ENCODE measurements around the gene SLX4IP. TPM values are rescaled to one million over a fixed set of nuclear protein-coding genes. Genes with fewer than 3 reads are reported as not detected.

The SLX4IP gene
- total RNA-seq, 1 experiment from 2014 or later: 6.4 TPM

DNA sequence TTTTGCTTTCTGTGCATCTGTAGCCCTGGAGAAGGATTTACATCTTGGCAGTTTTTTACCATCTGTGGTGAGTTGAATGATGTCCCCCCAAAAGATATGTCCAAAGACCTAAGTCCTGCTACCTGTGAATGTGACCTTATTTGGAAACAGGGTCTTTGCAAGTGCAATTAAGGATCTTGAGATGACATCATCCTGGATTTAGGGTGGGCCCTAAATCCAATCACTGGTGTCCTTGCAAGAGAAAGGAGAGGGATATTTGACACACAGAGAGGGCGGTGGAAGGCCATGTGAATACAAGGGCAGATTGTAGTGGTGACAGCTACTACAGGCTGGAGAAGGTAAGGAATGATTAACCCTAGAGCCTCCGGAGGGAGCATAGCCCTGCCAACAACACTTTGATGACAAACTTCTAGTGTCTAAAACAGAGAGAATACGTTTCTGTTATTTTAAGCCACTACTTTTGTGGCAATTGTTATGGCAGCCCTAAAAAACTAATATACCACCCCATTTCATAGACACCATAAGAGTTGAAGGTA lies 36.2 kb upstream of the SLX4IP start:
- H3K27ac ChIP-seq (ENCODE audit: low read length): no peak overlapping the region
- no peak overlapping the region for H3K4me3 ChIP-seq (ENCODE audit: low read length)
- no peak for TF ChIP-seq EZH2phosphoT487 (IDR thresholded peaks at IDR 0.05; ENCODE audit: borderline replicate concordance, low read length)
- TF ChIP-seq EZH2 (IDR thresholded peaks at IDR 0.05; ENCODE audit: low read length, unreplicated experiment): no peak
- TF ChIP-seq, protein P1, sequence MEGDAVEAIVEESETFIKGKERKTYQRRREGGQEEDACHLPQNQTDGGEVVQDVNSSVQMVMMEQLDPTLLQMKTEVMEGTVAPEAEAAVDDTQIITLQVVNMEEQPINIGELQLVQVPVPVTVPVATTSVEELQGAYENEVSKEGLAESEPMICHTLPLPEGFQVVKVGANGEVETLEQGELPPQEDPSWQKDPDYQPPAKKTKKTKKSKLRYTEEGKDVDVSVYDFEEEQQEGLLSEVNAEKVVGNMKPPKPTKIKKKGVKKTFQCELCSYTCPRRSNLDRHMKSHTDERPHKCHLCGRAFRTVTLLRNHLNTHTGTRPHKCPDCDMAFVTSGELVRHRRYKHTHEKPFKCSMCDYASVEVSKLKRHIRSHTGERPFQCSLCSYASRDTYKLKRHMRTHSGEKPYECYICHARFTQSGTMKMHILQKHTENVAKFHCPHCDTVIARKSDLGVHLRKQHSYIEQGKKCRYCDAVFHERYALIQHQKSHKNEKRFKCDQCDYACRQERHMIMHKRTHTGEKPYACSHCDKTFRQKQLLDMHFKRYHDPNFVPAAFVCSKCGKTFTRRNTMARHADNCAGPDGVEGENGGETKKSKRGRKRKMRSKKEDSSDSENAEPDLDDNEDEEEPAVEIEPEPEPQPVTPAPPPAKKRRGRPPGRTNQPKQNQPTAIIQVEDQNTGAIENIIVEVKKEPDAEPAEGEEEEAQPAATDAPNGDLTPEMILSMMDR (conservative IDR thresholded peaks at IDR 0.05; ENCODE audit: low read depth, low read length): no peak
- DNase-seq (no peak), ATAC-seq (no peak)
- H3K27me3 ChIP-seq (ENCODE audit: low read length): no peaks in the 10 kb centered on the region
- H4K20me1 ChIP-seq (ENCODE audit: low read length): no peaks in the 10 kb centered on the region
- intact Hi-C loops (cut with micrococcal nuclease): no loop called here
- H3K36me3 ChIP-seq (ENCODE audit: low read depth, low read length): no peaks in the 10 kb centered on the region
- no peaks in the 10 kb centered on the region for H3K9me3 ChIP-seq (ENCODE audit: low read length)
- POLR2A ChIA-PET (ENCODE audit: unreplicated experiment): no interaction called here
- H3K4me1 ChIP-seq (ENCODE audit: insufficient read depth, low read length): no peaks in the 10 kb centered on the region
- no TSS peak for BruUV-seq (replicated peaks)
- no peak overlapping the region for H3K9ac ChIP-seq (ENCODE audit: low read length)
- no peaks in the 10 kb centered on the region for H3K9me2 ChIP-seq (replicated peaks; ENCODE audit: low read length)
- CTCF ChIA-PET: no interaction called here
- H2AFZ ChIP-seq (ENCODE audit: low read length): no peak overlapping the region
- H3K79me2 ChIP-seq (ENCODE audit: low read length): no peaks in the 10 kb centered on the region
- H3F3A ChIP-seq (ENCODE audit: low read length, unreplicated experiment): no peaks in the 10 kb centered on the region
- no peak overlapping the region for H3K4me2 ChIP-seq (ENCODE audit: low read length)

GRCh38 chr20:10402938-10403608 lies 32.0 kb upstream of the SLX4IP start:
- H3F3A ChIP-seq (ENCODE audit: low read length, unreplicated experiment): no peaks in the 10 kb centered on the region
- BruUV-seq (replicated peaks): no TSS peak
- H3K9me2 ChIP-seq (replicated peaks; ENCODE audit: low read length): no peaks in the 10 kb centered on the region
- no peak overlapping the region for H3K9ac ChIP-seq (ENCODE audit: low read length)
- H3K4me1 ChIP-seq (ENCODE audit: insufficient read depth, low read length): no peaks in the 10 kb centered on the region
- H4K20me1 ChIP-seq (ENCODE audit: low read length): no peaks in the 10 kb centered on the region
- H3K79me2 ChIP-seq (ENCODE audit: low read length): no peaks in the 10 kb centered on the region
- DNase-seq (no peak), ATAC-seq (no peak)
- ChIA-PET POLR2A (ENCODE audit: unreplicated experiment) (no interaction called here), CTCF (no interaction called here)
- intact Hi-C loops (cut with micrococcal nuclease): no loop called here
- H3K4me3 ChIP-seq (ENCODE audit: low read length): no peak overlapping the region
- peaks cover 13% of the 10 kb centered on the region; the same call in 1 of the 2 replicates for H3K36me3 ChIP-seq (ENCODE audit: low read depth, low read length)
- TF ChIP-seq EZH2phosphoT487 (IDR thresholded peaks at IDR 0.05; ENCODE audit: borderline replicate concordance, low read length) (no peak), EZH2 (IDR thresholded peaks at IDR 0.05; ENCODE audit: low read length, unreplicated experiment) (no peak)
- H3K9me3 ChIP-seq (ENCODE audit: low read length): no peaks in the 10 kb centered on the region
- no peak overlapping the region for H3K4me2 ChIP-seq (ENCODE audit: low read length)
- H3K27ac ChIP-seq (ENCODE audit: low read length): no peak overlapping the region
- no peak overlapping the region for H2AFZ ChIP-seq (ENCODE audit: low read length)
- H3K27me3 ChIP-seq (ENCODE audit: low read length): no peaks in the 10 kb centered on the region

GRCh38 chr20:10404023-10404628 lies 31.0 kb upstream of the SLX4IP start:
- ChIA-PET CTCF (no interaction called here), POLR2A (ENCODE audit: unreplicated experiment) (no interaction called here)
- intact Hi-C loops (cut with micrococcal nuclease): no loop called here
- H3K4me3 ChIP-seq (ENCODE audit: low read length): no peak overlapping the region
- H3K36me3 ChIP-seq (ENCODE audit: low read depth, low read length): peaks cover 13% of the 10 kb centered on the region; the same call in 1 of the 2 replicates
- no peaks in the 10 kb centered on the region for H4K20me1 ChIP-seq (ENCODE audit: low read length)
- H3K27me3 ChIP-seq (ENCODE audit: low read length): no peaks in the 10 kb centered on the region
- no peaks in the 10 kb centered on the region for H3K4me1 ChIP-seq (ENCODE audit: insufficient read depth, low read length)
- no peaks in the 10 kb centered on the region for H3K9me2 ChIP-seq (replicated peaks; ENCODE audit: low read length)
- no peak overlapping the region for H3K4me2 ChIP-seq (ENCODE audit: low read length)
- H3K9me3 ChIP-seq (ENCODE audit: low read length): no peaks in the 10 kb centered on the region
- no peaks in the 10 kb centered on the region for H3F3A ChIP-seq (ENCODE audit: low read length, unreplicated experiment)
- TF ChIP-seq EZH2 (IDR thresholded peaks at IDR 0.05; ENCODE audit: low read length, unreplicated experiment) (no peak), EZH2phosphoT487 (IDR thresholded peaks at IDR 0.05; ENCODE audit: borderline replicate concordance, low read length) (no peak)
- TF ChIP-seq, protein P1 (conservative IDR thresholded peaks at IDR 0.05; ENCODE audit: low read depth, low read length): no peak
- ATAC-seq: no peak
- no peak for DNase-seq
- no peak overlapping the region for H3K27ac ChIP-seq (ENCODE audit: low read length)
- no peaks in the 10 kb centered on the region for H3K79me2 ChIP-seq (ENCODE audit: low read length)
- no peak overlapping the region for H3K9ac ChIP-seq (ENCODE audit: low read length)
- no TSS peak for BruUV-seq (replicated peaks)
- H2AFZ ChIP-seq (ENCODE audit: low read length): no peak overlapping the region

All from PC-3 (cell line).